GM12865 (cell line): Measurements from ENCODE around the gene TIMM21.

Experiments
- DNase-seq: peaks from one replicate; pipeline ENCODE4 v3.0.0; 2010; ENCODE audit warnings: low read depth
- H3K4me3 ChIP-seq: 2 replicates; pipeline ENCODE4 v1.5.1; 2011; ENCODE audit warnings: mild to moderate bottlenecking, low read depth, low read length, control low read depth
- TF ChIP-seq, protein P1 (sequence below): IDR thresholded peaks from 2 replicates; pipeline ENCODE4 v1.5.1; 2011; ENCODE audit warnings: low read length, control low read depth, low read depth, inconsistent platforms; ENCODE audit not compliant: insufficient read depth; ENCODE audit errors: missing control alignments

Gene TIMM21

DNA sequence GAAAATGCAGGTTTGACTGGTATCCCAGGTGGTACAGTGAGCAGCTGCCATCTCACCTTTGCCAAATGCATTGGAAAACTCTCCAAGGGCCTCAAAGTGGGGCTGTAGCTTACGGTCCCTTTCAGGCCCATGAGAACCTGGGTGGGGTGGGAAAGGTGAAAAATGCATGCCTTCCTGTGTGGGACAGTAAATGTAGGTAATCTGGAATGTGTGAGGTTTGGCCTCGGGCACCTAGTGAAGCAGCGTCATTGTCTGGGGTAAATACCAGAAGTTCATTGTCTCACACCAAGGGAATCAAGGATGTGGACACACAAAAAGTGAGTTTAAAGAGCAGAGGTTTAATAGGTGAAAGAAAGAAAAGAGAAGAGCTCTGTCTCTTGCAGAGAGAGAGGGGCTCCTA is 36.6 kb downstream of the TIMM21 start:
- H3K4me3 ChIP-seq: no peak overlapping the region
- DNase-seq: no peak

DNA sequence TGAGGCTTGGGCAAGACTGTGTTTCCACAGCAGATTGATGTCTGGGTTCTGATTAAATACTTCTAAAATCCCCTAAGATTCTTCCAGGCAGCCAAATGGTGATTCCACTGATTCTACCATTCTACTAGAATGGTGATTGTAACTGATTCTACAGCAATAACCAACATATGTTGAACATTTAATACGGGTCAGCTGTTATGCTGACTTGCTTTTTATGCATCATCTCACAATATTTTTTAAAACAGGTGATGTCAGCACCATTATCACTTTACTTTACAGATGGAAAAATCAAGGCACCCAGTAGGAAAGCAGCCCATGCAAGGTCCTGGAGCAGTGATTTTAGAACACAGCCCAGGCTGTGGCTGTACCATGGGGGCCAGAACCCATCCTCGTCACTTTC is 37.5 kb downstream of the TIMM21 start:
- DNase-seq: no peak
- no peak overlapping the region for H3K4me3 ChIP-seq
- TF ChIP-seq, protein P1, sequence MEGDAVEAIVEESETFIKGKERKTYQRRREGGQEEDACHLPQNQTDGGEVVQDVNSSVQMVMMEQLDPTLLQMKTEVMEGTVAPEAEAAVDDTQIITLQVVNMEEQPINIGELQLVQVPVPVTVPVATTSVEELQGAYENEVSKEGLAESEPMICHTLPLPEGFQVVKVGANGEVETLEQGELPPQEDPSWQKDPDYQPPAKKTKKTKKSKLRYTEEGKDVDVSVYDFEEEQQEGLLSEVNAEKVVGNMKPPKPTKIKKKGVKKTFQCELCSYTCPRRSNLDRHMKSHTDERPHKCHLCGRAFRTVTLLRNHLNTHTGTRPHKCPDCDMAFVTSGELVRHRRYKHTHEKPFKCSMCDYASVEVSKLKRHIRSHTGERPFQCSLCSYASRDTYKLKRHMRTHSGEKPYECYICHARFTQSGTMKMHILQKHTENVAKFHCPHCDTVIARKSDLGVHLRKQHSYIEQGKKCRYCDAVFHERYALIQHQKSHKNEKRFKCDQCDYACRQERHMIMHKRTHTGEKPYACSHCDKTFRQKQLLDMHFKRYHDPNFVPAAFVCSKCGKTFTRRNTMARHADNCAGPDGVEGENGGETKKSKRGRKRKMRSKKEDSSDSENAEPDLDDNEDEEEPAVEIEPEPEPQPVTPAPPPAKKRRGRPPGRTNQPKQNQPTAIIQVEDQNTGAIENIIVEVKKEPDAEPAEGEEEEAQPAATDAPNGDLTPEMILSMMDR: no peak

More for the DNA sequence above, 36.6 kb downstream of the TIMM21 start:
- TF ChIP-seq, protein P1: no peak

DNA sequence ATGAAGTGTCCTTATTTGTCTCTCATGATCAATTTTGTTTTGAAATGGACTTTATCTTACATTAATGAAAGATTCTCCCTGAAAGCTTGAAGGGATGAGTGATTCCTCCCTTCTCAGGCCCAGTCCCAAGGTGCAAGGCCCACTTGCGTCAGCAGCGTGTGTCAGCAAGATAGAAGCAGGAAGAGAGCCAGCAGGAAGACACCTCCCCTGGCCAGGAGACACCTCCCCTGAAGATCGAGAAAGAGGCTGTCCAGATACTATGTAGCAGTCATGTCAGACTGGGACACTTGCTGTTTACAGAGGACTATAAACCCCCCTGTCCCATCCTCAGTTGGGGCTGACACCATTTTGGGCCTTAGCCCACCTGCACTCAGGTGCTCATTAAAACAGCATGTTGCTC is 38.3 kb downstream of the TIMM21 start:
- no peak for DNase-seq
- TF ChIP-seq, protein P1: no peak

DNA sequence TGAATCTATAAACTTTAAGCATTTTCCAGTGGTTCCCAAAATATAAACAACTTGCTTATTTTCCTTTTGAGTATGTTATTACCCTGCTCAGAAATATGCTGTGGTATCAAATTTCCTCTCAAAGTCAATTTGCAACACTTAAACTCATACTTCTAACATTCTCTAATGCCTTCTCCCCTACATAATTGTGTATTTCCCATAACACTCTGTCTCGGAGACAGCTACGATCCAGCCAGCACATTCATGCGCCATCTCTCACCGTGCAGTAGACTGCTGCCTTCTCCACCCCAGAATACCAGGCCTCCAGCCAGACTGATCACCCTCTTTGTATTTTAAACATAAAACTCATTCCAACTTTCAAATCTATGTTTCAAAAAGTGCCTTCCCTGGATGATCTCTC is 41.8 kb downstream of the TIMM21 start:
- H3K4me3 ChIP-seq: no peak overlapping the region
- no peak for DNase-seq
- TF ChIP-seq, protein P1: no peak

More for the DNA sequence above, 38.3 kb downstream of the TIMM21 start:
- H3K4me3 ChIP-seq: no peak overlapping the region

DNA sequence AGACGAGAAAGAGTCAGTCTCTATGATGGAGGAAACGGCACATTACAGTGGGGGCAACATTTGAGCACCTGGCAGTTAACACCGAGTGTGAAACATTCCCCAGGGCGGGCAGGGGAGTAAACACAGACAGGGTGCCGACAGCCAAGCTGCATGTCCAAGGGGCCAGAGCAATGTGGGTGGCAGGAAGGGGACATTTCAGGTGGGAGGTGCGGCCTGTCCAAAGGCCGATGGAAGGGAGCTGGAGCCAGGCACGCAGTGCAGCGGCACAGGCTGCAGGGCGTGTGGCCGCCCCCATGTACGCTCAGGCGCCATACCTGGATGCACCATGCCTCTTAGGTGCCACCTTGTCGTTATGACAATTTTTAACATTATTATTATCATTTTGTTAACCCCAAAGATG is 43.3 kb downstream of the TIMM21 start:
- TF ChIP-seq, protein P1: no peak
- no peak for DNase-seq
- no peak overlapping the region for H3K4me3 ChIP-seq

DNA sequence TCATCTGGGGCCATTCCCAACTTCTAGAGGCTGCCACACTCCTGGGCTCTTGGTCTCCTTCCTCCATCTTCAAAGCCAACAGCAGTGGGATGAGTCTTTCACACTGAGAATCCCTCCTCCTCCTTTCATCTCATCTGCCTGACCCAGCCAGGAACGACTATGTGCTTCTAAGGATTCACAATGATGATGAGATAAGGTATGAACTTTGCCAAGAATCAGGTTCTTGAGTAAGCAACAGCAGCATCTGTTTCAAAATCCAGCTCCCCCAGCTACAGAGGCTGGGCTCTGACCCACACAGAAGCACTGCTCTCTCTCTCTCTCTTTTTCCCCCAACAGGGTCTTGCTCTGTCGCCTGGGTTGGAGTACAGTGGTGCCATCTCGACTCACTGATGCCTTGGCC is 46.4 kb downstream of the TIMM21 start:
- DNase-seq: no peak
- TF ChIP-seq, protein P1: no peak
- no peak overlapping the region for H3K4me3 ChIP-seq
